HCT116 (cell line): Measurements from ENCODE around the gene IL17RE. TPM values are rescaled to one million over a fixed set of nuclear protein-coding genes. Genes with fewer than 3 reads are reported as not detected.

ENCODE experiments used
- ATAC-seq: fragments of 200-7000 bp; cut with Tn5 transposase; 2 replicates; pipeline ENCODE4 v1.9.1; 2020; ENCODE audit warnings: mild to moderate bottlenecking, moderate library complexity
- Bru-seq: library from RNA; stranded (reverse); fragments of 400-500 nt; gene quantifications from one replicate; lab custom pipeline; 2021; lab: Mats Ljungman, UMichigan
- BruChase-seq, 2 experiments: library from RNA; stranded (reverse); fragments of 400-500 nt; gene quantifications; one replicate each; lab custom pipeline; 2021; lab: Mats Ljungman, UMichigan
- BruUV-seq: library from RNA; stranded (reverse); fragments of 400-500 nt; replicated peaks from 2 replicates; lab custom pipeline; 2021; lab: Mats Ljungman, UMichigan
- CTCF ChIA-PET: fragments of 300-600 bp; sonication (Branson Sonifier 250); formaldehyde crosslinking; loops from one replicate; lab custom pipeline; 2021; ENCODE audit warnings: antibody characterized with exemption; lab: Charles Lee
- POLR2A ChIA-PET: fragments of 300-600, 350-600 bp; sonication (Branson Sonifier 250); formaldehyde crosslinking; loops from one replicate; lab custom pipeline; 2021; ENCODE audit warnings: antibody characterized with exemption; lab: Charles Lee
- RAD21 ChIA-PET, 2 experiments: fragments of 300-600 bp; sonication (Branson Sonifier 250); formaldehyde crosslinking; loops; one replicate each; lab custom pipeline; 2023; ENCODE audit warnings: low total read pairs in 2 of 2; ENCODE audit not compliant: uncharacterized antibody in 2 of 2, unreplicated experiment in 2 of 2, low non-redundant PET in 1 of 2; lab: Charles Lee
- DNase-seq: peaks from one replicate; pipeline ENCODE4 v3.0.0-alpha.2; 2010; ENCODE audit warnings: low read depth, low spot score
- H2AFZ ChIP-seq: fragments of 200-600 bp; shearing (Covaris generic), sonication (generic); 2 replicates; pipeline ENCODE4 v1.6.1; 2017; ENCODE audit warnings: low read depth, mixed run types, mixed read lengths, antibody characterized with exemption, low read length; ENCODE audit not compliant: poor library complexity, severe bottlenecking
- H3K27ac ChIP-seq: 2 replicates; pipeline ENCODE4 v1.5.1; 2012; ENCODE audit warnings: low read depth, low read length
- H3K27me3 ChIP-seq: fragments of 200-600 bp; sonication (generic); 2 replicates; pipeline ENCODE4 v1.6.1; 2016; ENCODE audit warnings: mixed run types, low read length, mixed read lengths; ENCODE audit not compliant: insufficient read depth
- H3K36me3 ChIP-seq, 2 experiments: fragments of 200-500 bp in 1 of 2; fragments of 200-600 bp in 1 of 2; sonication (Bioruptor generic) in 1 of 2; sonication (generic) in 1 of 2; 2 replicates each; pipeline versions ENCODE4 v1.5.1 to v1.6.1; 2014 to 2016; ENCODE audit warnings: low read length in 2 of 2, inconsistent platforms in 1 of 2, mixed read lengths in 1 of 2, mixed run types in 1 of 2; ENCODE audit not compliant: insufficient read depth in 2 of 2, control insufficient read depth in 1 of 2
- H3K4me1 ChIP-seq, 2 experiments: fragments of 200-600 bp in 1 of 2; sonication (generic) in 1 of 2; 2 replicates each; pipeline versions ENCODE4 v1.5.1 to v1.6.1; 2012 to 2017; ENCODE audit warnings: low read length in 2 of 2, inconsistent platforms in 1 of 2, mild to moderate bottlenecking in 1 of 2, mixed read lengths in 1 of 2, mixed run types in 1 of 2, moderate library complexity in 1 of 2; ENCODE audit not compliant: insufficient read depth in 2 of 2, control insufficient read depth in 1 of 2
- H3K4me2 ChIP-seq: fragments of 200-600 bp; sonication (generic); 2 replicates; pipeline ENCODE4 v1.6.1; 2017; ENCODE audit warnings: mixed run types, low read length, mixed read lengths
- H3K4me3 ChIP-seq, 2 experiments: fragments of 200-600 bp in 1 of 2; sonication (generic) in 1 of 2; replicated peaks in 1 of 2; 2 replicates each; pipeline ENCODE4 v1.5.1; 2011 to 2016; ENCODE audit warnings: low read length in 2 of 2, control low read depth in 1 of 2, low read depth in 1 of 2, mild to moderate bottlenecking in 1 of 2, mixed read lengths in 1 of 2, mixed run types in 1 of 2
- H3K79me2 ChIP-seq: fragments of 200-600 bp; sonication (generic); 2 replicates; pipeline ENCODE4 v1.6.1; 2017; ENCODE audit warnings: mild to moderate bottlenecking, mixed run types, low read length, moderate library complexity, mixed read lengths; ENCODE audit not compliant: insufficient read depth
- H3K9ac ChIP-seq: fragments of 200-600 bp; sonication (generic); 2 replicates; pipeline ENCODE4 v1.6.1; 2016; ENCODE audit warnings: low read length, mixed read lengths
- H3K9me2 ChIP-seq: fragments of 200-600 bp; sonication (generic), shearing (Covaris generic); 2 replicates; pipeline ENCODE4 v1.6.1; 2017; ENCODE audit warnings: mixed run types, mild to moderate bottlenecking, moderate library complexity; ENCODE audit not compliant: insufficient read depth
- H3K9me3 ChIP-seq, 2 experiments: fragments of 200-500 bp in 1 of 2; fragments of 200-600 bp in 1 of 2; sonication (Bioruptor generic) in 1 of 2; sonication (generic) in 1 of 2; 2 replicates each; pipeline ENCODE4 v1.6.1; 2014 to 2017; ENCODE audit warnings: low read length in 2 of 2, mixed read lengths in 2 of 2, inconsistent platforms in 1 of 2, low read depth in 1 of 2, mild to moderate bottlenecking in 1 of 2, mixed run types in 1 of 2, moderate library complexity in 1 of 2; ENCODE audit not compliant: control insufficient read depth in 1 of 2, insufficient read depth in 1 of 2
- H4K20me1 ChIP-seq: fragments of 200-600 bp; sonication (generic), shearing (Covaris generic); 2 replicates; pipeline ENCODE4 v1.6.1; 2017; ENCODE audit warnings: mixed run types, mild to moderate bottlenecking, moderate library complexity; ENCODE audit not compliant: insufficient read depth
- CEBPB ChIP-seq: IDR thresholded peaks from 2 replicates; pipeline ENCODE4 v1.6.1; 2012; ENCODE audit warnings: low read depth
- EGR1 ChIP-seq: IDR thresholded peaks from 2 replicates; pipeline ENCODE4 v1.6.1; 2012; ENCODE audit warnings: low read depth
- ELF1 ChIP-seq: IDR thresholded peaks from 2 replicates; pipeline ENCODE4 v1.6.1; 2012; ENCODE audit warnings: low read depth, borderline replicate concordance
- EZH2 ChIP-seq: fragments of 200-600 bp; sonication (generic); IDR thresholded peaks from 2 replicates; pipeline ENCODE4 v1.6.1; 2017; ENCODE audit warnings: antibody characterized with exemption, mixed run types
- EZH2phosphoT487 ChIP-seq: fragments of 200-600 bp; IDR thresholded peaks from 2 replicates; pipeline ENCODE4 v1.6.1; 2018; ENCODE audit warnings: antibody characterized with exemption, borderline replicate concordance
- FOSL1 ChIP-seq: IDR thresholded peaks from 2 replicates; pipeline ENCODE4 v1.6.1; 2012; ENCODE audit warnings: low read depth
- MAX ChIP-seq: IDR thresholded peaks from 2 replicates; pipeline ENCODE4 v1.6.1; 2012
- POLR2A ChIP-seq: IDR thresholded peaks from 2 replicates; pipeline ENCODE4 v1.7.0; 2011; ENCODE audit warnings: borderline replicate concordance; ENCODE audit not compliant: insufficient read depth, insufficient read length; ENCODE audit errors: extremely low read depth
- POLR2AphosphoS5 ChIP-seq: IDR thresholded peaks from 2 replicates; pipeline ENCODE4 v1.6.1; 2011; ENCODE audit warnings: mild to moderate bottlenecking, low read depth, low read length, moderate library complexity
- RAD21 ChIP-seq: IDR thresholded peaks from 2 replicates; pipeline ENCODE4 v1.6.1; 2012; ENCODE audit warnings: low read depth, mild to moderate bottlenecking
- REST ChIP-seq: IDR thresholded peaks from 2 replicates; pipeline ENCODE4 v1.6.1; 2012; ENCODE audit warnings: low read depth
- SP1 ChIP-seq: IDR thresholded peaks from 2 replicates; pipeline ENCODE4 v1.6.1; 2012; ENCODE audit warnings: low read depth
- TCF7L2 ChIP-seq: IDR thresholded peaks from 2 replicates; pipeline ENCODE4 v1.7.0; 2011; ENCODE audit warnings: borderline replicate concordance, inconsistent platforms; ENCODE audit not compliant: insufficient read depth, insufficient read length; ENCODE audit errors: extremely low read depth
- YY1 ChIP-seq: IDR thresholded peaks from 2 replicates; pipeline ENCODE4 v1.6.1; 2011; ENCODE audit warnings: low read length, low read depth, moderate library complexity, mild to moderate bottlenecking; ENCODE audit not compliant: insufficient replicate concordance; ENCODE audit errors: extremely low read depth
- ZFX ChIP-seq: fragments of 450-650 bp; IDR thresholded peaks from 2 replicates; pipeline ENCODE4 v1.6.1; 2017
- intact Hi-C: fragments of 100-400 bp; cut with micrococcal nuclease; formaldehyde crosslinking; loops from 2 replicates; pipeline ENCODE4 v1.10.0; 2022
- long read RNA-seq: library from polyadenylated mRNA; unstranded; transcript quantifications from one replicate; pipeline ENCODE4 v2.0.0, GENCODE V29; 2021; ENCODE audit not compliant: unreplicated experiment
- polyA plus RNA-seq: library from polyadenylated mRNA; unstranded; fragments of >200 nt; gene quantifications from 2 replicates; pipeline ENCODE4 v1.2.1, GENCODE V29; 2012; ENCODE audit warnings: missing spikeins
- total RNA-seq: library from RNA; stranded (reverse); gene quantifications from one replicate; pipeline ENCODE4 v1.2.1, GENCODE V29; 2021; ENCODE audit not compliant: unreplicated experiment
- TF ChIP-seq, protein P1 (sequence below), 3 experiments: fragments of 200-600 bp in 1 of 3; sonication (generic) in 1 of 3; IDR thresholded peaks in 2 of 3; conservative IDR thresholded peaks in 1 of 3; 2 replicates each; pipeline ENCODE4 v1.5.1; 2012 to 2017; ENCODE audit warnings: low read depth in 2 of 3, low read length in 2 of 3, antibody characterized with exemption in 1 of 3, borderline replicate concordance in 1 of 3, control low read depth in 1 of 3, mild to moderate bottlenecking in 1 of 3, mixed read lengths in 1 of 3, mixed run types in 1 of 3, moderate library complexity in 1 of 3; ENCODE audit not compliant: insufficient read depth in 1 of 3

Gene IL17RE
- total RNA-seq (14.3 TPM), Bru-seq, nascent RNA (percentile 53 among the genes with signal in this experiment), BruChase-seq, experiment 1, labeled RNA remaining after a 6-hour chase (percentile 64 among the genes with signal in this experiment), BruChase-seq, experiment 2, labeled RNA remaining after a 2-hour chase (percentile 63 among the genes with signal in this experiment)
- polyA plus RNA-seq, result 12.8 and 12.9 TPM in 2 replicates
- long read RNA-seq, partial matches to known transcripts, result 3 of 3 reads
- long read RNA-seq, other reads (novel, unspliced or antisense), result 0 of 3 reads

GRCh38 chr3:9902372-9903237, at the start of gene IL17RE:
IL17RE (plus strand) TSS chr3:9902848; CDS start chr3:9902933, 85 bp downstream.
- intact Hi-C loops, result no loop called here
- H3K36me3 ChIP-seq, result peaks cover 0 to 3% of the 10 kb centered on the region in 2 experiments; a peak in 1 of 4 replicates
- peak within 1 kb of the TSS; percentile 86 for H2AFZ ChIP-seq
- TF ChIP-seq POLR2AphosphoS5 (peak; percentile 73), ELF1 (no peak), EZH2phosphoT487 (no peak), REST (no peak), RAD21 (no peak), SP1 (no peak), TCF7L2 (no peak), ZFX (no peak; the same call in 1 of the 2 replicates), CEBPB (no peak), EGR1 (0 out of 2 replicates have a peak, but pooled peaks have one; percentile 22), MAX (peak; percentile 33; the same call in 1 of the 2 replicates), FOSL1 (no peak), POLR2A (no peak), YY1 (no peak), EZH2 (no peak)
- TF ChIP-seq, protein P1, sequence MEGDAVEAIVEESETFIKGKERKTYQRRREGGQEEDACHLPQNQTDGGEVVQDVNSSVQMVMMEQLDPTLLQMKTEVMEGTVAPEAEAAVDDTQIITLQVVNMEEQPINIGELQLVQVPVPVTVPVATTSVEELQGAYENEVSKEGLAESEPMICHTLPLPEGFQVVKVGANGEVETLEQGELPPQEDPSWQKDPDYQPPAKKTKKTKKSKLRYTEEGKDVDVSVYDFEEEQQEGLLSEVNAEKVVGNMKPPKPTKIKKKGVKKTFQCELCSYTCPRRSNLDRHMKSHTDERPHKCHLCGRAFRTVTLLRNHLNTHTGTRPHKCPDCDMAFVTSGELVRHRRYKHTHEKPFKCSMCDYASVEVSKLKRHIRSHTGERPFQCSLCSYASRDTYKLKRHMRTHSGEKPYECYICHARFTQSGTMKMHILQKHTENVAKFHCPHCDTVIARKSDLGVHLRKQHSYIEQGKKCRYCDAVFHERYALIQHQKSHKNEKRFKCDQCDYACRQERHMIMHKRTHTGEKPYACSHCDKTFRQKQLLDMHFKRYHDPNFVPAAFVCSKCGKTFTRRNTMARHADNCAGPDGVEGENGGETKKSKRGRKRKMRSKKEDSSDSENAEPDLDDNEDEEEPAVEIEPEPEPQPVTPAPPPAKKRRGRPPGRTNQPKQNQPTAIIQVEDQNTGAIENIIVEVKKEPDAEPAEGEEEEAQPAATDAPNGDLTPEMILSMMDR (IDR thresholded peaks at IDR 0.05 in 2 of 3, conservative IDR thresholded peaks at IDR 0.05 in 1 of 3; ENCODE audit: borderline replicate concordance in 1 of 3, insufficient read depth in 1 of 3, low read depth in 2 of 3, low read length in 2 of 3), result no peak
- H3K27me3 ChIP-seq, result no peaks in the 10 kb centered on the region
- H3K27ac ChIP-seq, result peak within 1 kb of the TSS; percentile 71
- H3K4me3 ChIP-seq, result peak within 1 kb of the TSS; percentile 67 to 73
- CTCF ChIA-PET, result interaction anchor here (0.8 to 2.1 kb wide), 2 partner anchors 44 to 54 kb away, joined by 3 to 9 read pairs; no protein-coding TSS in a partner anchor
- no TSS peak for BruUV-seq
- no peaks in the 10 kb centered on the region for H3K9me2 ChIP-seq
- RAD21 ChIA-PET, result interaction anchor here in 1 of 2 experiments (1.1 kb wide), 1 partner anchor 31 kb away, joined by 4 read pairs; the partner anchor contains the start of gene CRELD1
- H3K79me2 ChIP-seq, result no peaks in the 10 kb centered on the region
- no peaks in the 10 kb centered on the region for H4K20me1 ChIP-seq
- POLR2A ChIA-PET, result interaction anchor here (0.9 to 2.0 kb wide), 5 partner anchors 11 to 59 kb away, joined by 3 to 6 read pairs (median 4); partner anchors contain the start of genes JAGN1 and RPUSD3
- ATAC-seq (peak; percentile 91), DNase-seq (no peak)
- H3K9me3 ChIP-seq, result no peaks in the 10 kb centered on the region
- H3K4me1 ChIP-seq, result peaks cover 16 to 30% of the 10 kb centered on the region in 2 experiments; a peak in 3 of 4 replicates
- peak within 1 kb of the TSS; percentile 65 for H3K9ac ChIP-seq
- H3K4me2 ChIP-seq, result peak within 1 kb of the TSS; percentile 93
